IPS-NIHi11 (cell line): ENCODE results near the gene PHF21A.
"Not testable (repeated sequence)": the region's sequence is repeated elsewhere in the genome, so short reads cannot be mapped to it uniquely, and the experiment has no call there.

Source experiments
- DNase-seq: peaks from one replicate; pipeline ENCODE4 v3.0.0; 2012; ENCODE audit warnings: mixed read lengths, low spot score

Gene PHF21A

DNA sequence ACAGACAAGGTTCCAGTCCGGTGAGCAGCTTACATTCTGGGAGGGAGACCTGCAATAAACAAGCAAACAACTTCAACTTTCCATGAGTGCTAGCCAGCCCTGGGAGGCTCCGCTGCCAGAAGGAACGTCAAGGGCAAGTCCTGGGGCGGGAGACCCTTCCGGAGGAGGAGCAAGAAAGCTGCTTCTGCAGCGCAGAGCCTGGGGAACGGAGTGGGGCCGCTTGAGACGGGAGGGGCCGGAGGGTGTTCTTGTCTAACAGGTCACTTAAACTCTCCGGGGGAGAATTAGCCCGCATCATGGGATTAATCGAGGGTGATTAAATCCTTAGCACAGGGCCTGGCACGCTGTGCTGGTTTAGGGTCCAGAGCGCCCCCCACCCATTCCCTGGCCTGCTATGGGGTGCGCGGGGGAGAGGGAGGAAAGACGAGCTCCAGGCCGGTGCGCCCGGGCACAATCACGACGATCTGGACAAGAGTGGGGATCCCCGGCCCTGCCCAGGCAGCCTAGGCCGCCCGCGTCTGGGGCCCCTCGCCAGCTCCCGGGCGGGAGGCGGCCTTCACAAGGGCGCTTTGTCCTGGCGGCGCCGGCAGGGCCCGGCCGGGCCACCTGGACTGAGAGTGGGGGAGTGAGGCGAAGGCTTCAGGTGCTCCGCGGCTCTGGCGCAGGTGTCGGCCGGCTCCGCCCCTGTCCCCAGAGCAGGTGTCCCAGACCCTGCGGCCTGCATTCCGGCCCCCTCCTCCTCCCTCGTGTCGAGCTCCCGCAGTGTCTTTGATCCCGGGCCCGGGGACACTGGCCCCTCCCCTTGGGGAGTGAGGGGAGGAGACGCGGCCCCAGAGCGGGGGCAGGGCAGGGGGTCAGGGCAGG, 199.5 kb downstream of the PHF21A start:
- DNase-seq = peak; percentile 89

DNA sequence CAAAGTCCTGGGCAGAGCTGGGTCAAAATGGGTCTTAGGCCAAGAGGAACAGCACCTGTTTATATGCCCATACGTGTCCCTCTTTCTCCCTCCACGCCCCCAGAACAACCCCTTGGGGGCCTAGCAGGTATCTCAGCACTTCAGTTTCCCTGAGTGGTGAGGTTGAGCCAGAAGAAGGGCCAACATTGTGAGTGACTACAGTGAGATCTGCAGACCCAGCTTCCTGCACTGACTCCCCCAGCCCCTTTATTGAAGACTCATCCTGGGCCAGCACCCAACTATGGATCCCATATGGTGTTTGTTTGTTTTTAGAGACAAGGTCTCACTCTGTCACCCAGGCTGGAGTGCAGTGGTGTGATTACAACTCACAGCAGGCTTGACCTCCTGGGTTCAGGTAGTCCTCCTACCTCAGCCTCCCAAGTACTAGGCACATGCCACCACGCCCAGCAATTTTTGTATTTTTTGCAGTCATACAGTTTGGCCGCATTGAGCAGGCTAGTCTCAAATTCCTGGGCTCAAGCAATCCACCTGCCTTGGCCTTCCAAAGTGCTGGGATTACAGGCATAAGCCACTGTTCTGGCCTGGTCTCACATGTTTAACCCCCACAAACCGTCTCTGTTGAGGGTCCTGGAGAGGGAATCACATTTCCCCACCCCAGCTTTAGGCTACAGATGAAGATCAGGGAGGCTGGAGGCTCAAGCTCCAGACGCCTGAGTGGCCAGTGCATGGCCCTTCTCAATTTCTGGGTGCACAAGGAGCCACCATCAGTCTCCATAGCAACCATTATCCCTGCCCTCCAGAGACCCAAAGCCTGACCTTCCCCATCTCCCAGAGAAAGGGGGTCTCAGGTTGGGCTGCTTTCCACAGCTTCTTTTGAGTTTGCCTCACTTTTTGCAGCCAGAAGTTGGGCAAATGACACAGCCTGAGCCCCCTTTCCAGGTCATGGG, 200.4 kb downstream of the PHF21A start:
- no peak for DNase-seq

- DNase-seq = no peak
These were observed 201.3 kb downstream of the PHF21A start for GRCh38 chr11:45919806-45920530.

DNA sequence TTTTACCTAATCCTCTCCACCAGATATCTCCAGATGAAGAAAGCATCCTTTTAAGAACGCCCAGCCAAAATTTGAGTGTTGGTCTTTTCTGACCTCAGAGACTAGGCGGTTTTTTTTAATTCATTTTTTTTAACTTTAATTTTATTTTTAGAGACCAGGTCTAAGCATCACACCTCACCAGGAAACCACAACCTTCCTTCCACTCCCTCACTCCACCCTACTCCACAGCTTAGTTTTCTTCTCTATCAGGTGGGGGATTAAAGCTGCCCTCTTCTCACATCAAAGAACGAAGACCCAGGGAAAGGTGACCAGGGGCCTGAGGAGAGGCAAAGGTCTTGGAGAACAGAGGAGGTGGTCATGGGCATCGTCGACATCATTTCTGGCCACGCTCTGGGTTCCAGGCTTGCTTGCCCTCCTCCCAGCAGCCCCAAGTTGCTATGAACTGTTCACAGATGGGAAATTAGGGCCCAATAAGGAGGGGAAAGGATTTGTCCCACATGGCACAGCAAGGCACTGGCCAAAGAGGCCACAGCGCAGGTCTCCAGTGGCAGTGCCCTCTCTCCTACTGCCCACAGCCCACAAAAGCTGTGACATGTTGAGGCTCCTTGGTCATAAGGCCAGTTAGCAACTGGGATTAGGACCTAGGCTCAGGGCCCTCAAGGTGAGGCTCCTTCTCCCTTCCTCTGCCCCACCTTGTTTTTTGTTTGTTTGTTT, 202.1 kb downstream of the PHF21A start:
- DNase-seq = no peak

- DNase-seq = peak; percentile 82
These were observed 202.8 kb downstream of the PHF21A start for GRCh38 chr11:45918331-45918941.

- peak; percentile 96 for DNase-seq
These were observed 203.5 kb downstream of the PHF21A start, which contains the start of gene PEX16 for GRCh38 chr11:45917623-45918330. Gene PEX16, minus strand, starts transcription at chr11:45917877. Its CDS starts 66 bp downstream, at chr11:45917811.

DNA sequence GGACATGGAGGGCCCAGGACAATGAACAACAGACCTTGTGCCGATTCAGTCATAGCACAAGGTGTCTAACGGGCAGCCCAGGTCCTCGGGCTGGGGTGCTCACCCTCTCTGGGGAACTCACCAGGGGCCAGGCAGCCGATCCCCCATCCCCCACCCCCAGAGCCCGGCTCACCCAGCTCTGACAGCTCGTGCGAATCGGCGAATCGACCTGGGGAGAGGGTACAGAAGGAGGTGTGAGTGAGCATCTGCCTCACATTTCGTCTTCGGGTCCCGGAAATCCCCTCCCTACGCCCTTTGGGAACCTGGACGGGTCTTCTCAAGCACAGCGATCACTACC, 204.0 kb downstream of the PHF21A start:
- DNase-seq = no peak

GRCh38 chr11:45915446-45915845, 205.8 kb downstream of the PHF21A start:
- no peak for DNase-seq

- no peak for DNase-seq
These were observed 207.2 kb downstream of the PHF21A start for GRCh38 chr11:45913942-45914635.

GRCh38 chr11:45913514-45913913, 207.7 kb downstream of the PHF21A start:
- no peak for DNase-seq

GRCh38 chr11:45910623-45911022, 210.6 kb downstream of the PHF21A start:
- no peak for DNase-seq

- no peak for DNase-seq
These were observed 211.4 kb downstream of the PHF21A start for GRCh38 chr11:45909594-45910475.

- DNase-seq = no peak
These were observed 213.3 kb downstream of the PHF21A start for GRCh38 chr11:45907911-45908370.

GRCh38 chr11:45906965-45907611, 214.2 kb downstream of the PHF21A start, which contains the start of gene FREY1:
Gene FREY1, minus strand, starts transcription at chr11:45907271. Its CDS starts 26 bp downstream, at chr11:45907245.
- no peak for DNase-seq

DNA sequence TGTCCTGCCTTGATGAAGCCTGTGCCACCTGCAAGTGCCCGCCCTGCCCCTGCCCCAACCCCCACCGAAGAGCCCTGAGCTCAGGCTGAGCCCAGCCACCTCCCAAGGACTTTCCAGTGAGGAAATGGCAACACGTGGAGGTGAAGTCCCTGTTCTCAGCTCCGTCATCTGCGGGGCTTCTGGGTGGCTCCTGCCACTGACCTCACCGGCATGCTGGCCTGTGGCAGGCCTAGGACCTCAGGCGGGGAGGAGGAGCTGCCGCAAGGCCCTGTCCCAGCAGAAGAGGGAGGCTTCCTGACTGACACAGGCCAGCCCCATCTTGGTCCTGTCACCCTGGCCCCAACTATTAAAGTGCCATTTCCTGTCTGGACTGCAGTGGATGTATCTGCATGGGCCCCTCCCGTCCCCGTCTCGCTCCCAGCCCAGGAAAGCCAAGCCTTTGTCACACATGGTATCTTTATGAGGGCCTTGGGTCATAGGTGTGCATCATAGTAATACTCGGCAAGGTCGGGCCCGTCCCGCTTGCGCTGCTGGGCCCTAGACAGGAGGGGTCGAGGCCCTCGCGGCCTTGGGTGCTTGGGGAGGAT, 215.1 kb downstream of the PHF21A start:
- DNase-seq = no peak

DNA sequence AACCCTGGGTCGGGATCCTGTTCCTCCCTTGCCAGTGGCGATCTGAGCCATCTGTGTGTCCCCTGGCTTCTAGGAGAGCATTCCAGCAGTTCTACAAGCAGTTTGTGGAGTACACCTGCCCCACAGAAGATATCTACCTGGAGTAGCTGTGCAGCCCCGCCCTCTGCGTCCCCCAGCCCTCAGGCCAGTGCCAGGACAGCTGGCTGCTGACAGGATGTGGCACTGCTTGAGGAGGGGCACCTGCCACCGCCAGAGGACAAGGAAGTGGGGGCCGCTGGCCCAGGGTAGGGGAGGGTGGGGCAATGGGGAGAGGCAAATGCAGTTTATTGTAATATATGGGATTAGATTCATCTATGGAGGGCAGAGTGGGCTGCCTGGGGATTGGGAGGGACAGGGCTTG, 215.7 kb downstream of the PHF21A start:
- not testable (repeated sequence) for DNase-seq

DNA sequence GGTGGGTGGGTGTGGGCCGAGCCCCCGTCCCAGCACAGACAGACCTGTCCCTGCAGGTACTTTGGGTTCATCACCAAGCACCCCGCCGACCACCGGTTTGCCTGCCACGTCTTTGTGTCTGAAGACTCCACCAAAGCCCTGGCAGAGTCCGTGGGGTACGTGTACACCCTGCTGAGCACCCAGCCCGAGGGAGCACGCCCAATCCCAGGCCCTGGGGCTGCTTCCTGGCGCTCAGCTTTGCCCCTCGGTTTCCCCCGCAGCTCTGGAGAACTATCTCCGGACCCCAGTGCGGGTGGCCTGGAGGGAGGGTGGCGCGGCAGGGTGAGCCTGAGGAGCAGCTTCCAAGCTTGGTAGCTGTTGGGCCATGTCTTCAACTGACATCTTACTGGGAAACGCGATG, 216.2 kb downstream of the PHF21A start:
- DNase-seq = no peak
